Fibroblast of the aortic adventitia (primary cell): ENCODE data around the gene KIT. TPM values are rescaled to one million over a fixed set of nuclear protein-coding genes. Genes with fewer than 3 reads are reported as not detected.
A peak's percentile ranks its signal among the peaks of the same experiment; 100 is the strongest.
"Not testable (repeated sequence)": the region's sequence is repeated elsewhere in the genome, so short reads cannot be mapped to it uniquely, and the experiment has no call there.

Experiments
- DNase-seq: peaks from one replicate; pipeline ENCODE4 v3.0.0-alpha.2; 2010; ENCODE audit warnings: low read depth
- H3K4me3 ChIP-seq: 2 replicates; pipeline ENCODE4 v1.5.1; 2011; ENCODE audit warnings: low read depth, mild to moderate bottlenecking, control low read depth, low read length, moderate library complexity
- total RNA-seq: library from RNA; depleted of rRNA; stranded (reverse); fragments of >200 nt; gene quantifications from 2 replicates; pipeline ENCODE4 v1.2.3, GENCODE V29; 2012; ENCODE audit warnings: low replicate concordance
- TF ChIP-seq, protein P1 (sequence below): IDR thresholded peaks from 2 replicates; pipeline ENCODE4 v1.5.1; 2011; ENCODE audit warnings: mild to moderate bottlenecking, low read length, control low read depth, inconsistent platforms; ENCODE audit not compliant: insufficient read depth

Gene KIT
- 0.49 and 2.7 TPM in 2 replicates for total RNA-seq

DNA sequence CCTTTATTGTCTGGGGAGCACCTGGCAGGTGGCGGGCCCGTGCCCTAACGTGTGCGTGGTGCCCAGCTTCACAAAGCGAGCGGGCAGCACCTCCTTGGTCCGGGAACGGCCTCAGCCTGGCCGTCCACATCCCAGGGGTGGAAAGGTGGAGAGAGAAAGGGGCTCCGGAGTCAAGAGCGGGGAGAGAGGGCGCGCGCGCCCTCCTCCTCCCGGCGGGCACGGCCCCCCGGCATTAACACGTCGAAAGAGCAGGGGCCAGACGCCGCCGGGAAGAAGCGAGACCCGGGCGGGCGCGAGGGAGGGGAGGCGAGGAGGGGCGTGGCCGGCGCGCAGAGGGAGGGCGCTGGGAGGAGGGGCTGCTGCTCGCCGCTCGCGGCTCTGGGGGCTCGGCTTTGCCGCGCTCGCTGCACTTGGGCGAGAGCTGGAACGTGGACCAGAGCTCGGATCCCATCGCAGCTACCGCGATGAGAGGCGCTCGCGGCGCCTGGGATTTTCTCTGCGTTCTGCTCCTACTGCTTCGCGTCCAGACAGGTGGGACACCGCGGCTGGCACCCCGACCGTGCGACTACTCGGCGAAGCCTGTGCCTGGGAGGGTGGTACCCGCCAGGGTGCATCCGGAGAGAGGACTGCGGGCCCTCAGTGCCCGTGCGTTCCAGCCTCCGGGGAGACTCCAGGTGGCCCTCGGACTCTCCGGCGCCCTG is at the start of gene KIT:
Gene KIT (plus strand): TSS at position 407 of the 701 bp plus-strand sequence. CDS start 58 bp downstream, at position 465.
- peak within 1 kb of the TSS; percentile 51 for H3K4me3 ChIP-seq
- TF ChIP-seq, protein P1, sequence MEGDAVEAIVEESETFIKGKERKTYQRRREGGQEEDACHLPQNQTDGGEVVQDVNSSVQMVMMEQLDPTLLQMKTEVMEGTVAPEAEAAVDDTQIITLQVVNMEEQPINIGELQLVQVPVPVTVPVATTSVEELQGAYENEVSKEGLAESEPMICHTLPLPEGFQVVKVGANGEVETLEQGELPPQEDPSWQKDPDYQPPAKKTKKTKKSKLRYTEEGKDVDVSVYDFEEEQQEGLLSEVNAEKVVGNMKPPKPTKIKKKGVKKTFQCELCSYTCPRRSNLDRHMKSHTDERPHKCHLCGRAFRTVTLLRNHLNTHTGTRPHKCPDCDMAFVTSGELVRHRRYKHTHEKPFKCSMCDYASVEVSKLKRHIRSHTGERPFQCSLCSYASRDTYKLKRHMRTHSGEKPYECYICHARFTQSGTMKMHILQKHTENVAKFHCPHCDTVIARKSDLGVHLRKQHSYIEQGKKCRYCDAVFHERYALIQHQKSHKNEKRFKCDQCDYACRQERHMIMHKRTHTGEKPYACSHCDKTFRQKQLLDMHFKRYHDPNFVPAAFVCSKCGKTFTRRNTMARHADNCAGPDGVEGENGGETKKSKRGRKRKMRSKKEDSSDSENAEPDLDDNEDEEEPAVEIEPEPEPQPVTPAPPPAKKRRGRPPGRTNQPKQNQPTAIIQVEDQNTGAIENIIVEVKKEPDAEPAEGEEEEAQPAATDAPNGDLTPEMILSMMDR: no peak
- no peak for DNase-seq

DNA sequence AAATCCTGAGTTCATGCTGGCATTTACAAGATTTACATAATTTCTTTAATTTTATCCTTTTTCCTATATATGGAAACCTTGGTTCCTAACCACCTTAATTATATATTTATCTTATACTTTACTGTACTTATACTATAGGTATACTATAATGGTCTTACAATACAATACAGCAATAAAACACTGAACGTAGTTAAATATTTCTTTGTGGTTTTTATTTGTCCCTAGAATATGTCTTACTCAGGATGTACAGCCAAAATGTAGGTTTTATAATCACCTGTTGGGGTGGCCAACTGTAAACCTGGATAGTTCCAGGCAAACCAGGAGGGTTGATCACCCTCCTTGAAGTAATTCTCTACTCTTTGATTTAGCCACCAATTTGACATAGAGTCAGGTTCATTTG is 48.4 kb upstream of the KIT start:
- TF ChIP-seq, protein P1: no peak

DNA sequence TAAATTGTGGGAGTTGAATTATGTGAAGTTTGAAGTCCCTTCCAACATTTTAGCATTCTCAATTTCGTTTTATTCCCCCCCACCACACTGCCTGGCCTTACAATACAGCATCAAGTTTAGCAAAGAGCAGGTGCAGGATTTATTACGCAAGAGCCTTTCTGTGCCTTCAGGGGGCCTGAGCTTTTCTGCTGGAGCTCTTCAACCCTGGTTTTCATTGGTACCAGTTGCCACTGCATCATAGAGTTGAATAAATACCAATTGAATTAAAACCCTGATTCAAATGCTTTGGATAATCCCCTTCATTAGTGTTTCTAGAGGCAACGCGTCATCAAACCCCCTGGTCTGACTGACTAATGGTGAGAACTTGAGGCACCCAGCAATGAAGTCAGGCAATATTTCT is 43.6 kb upstream of the KIT start:
- TF ChIP-seq, protein P1: no peak
- no peak for DNase-seq
- H3K4me3 ChIP-seq: no peak overlapping the region

More for the DNA sequence above, 48.4 kb upstream of the KIT start:
- no peak for DNase-seq
- H3K4me3 ChIP-seq: no peak overlapping the region

DNA sequence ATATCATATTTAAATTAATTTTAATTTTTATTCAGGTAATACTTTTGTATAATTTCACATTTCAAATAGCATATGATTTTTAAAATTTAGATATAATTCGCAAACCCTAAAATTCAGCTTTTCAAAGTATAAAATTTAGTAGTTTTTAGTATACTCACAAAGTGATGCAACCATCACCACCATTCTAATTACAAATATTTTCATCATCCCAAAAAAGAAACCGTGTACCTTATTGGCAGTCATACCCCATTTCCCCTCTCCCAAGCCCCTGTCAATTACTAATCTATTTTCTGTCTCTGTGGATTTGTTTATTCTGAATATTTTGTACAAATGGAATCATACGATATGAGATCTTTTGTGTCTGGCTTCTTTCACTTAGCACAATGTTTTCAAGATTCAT is 37.0 kb upstream of the KIT start:
- no peak for DNase-seq
- H3K4me3 ChIP-seq: no peak overlapping the region
- TF ChIP-seq, protein P1: no peak

DNA sequence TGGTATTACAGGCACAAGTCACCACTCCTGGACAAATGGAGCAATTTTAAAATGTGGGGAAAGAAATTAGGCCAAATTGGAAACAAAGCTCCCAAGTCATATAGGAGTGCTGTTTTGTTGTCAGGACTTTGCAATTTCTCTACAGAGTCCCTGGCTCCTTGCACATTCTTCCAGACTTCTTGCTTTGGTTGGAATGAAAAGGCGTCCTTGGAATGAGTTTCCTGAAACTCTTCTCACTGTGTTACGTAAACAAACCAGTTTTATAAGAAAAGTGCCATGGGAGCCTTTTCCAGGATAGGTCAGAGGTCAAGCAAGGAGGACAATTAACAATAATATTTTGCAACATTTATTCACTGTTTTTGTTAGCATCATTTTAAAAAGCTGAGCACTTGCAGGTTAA is 32.4 kb upstream of the KIT start:
- no peak for DNase-seq
- TF ChIP-seq, protein P1: no peak
- H3K4me3 ChIP-seq: no peak overlapping the region

DNA sequence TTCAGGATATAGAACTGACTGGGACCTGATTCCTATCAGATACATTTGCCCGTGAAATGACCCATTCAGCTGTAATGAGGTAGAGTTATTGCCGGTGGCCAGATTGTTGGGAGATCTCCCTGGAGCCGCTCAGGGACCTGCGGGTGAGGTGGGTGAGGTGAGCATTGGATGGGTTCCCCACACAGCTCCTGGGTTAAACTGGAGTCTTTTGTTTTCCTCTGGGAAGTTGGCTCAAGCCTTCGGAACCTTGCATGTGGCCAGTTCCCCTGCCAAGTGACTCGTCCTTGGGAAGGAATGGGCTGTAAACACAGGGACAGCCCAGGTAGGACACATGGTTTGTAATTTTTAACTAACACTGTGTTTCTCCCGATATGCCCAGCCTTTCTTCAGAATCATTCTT is 31.6 kb upstream of the KIT start:
- TF ChIP-seq, protein P1: no peak
- H3K4me3 ChIP-seq: no peak overlapping the region
- no peak for DNase-seq

DNA sequence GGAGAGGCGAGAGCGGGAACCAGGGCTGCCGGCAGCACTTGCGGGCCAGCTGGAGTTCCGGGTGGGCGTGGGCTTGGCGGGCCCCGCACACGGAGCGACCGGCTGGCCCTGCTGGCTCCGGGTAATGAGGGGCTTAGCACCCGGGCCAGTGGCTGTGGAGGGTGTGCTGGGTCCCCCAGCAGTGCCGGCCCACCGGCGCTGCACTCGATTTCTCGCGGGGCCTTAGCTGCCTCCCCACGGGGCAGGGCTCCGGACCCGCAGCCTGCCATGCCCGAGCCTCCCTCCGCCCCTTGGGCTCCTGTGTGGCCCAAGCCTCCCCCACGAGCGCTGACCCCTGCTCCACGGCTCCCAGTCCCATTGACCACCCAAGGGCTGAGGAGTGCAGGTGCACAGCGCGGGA is 25.2 kb upstream of the KIT start:
- no peak overlapping the region for H3K4me3 ChIP-seq
- TF ChIP-seq, protein P1: no peak
- DNase-seq: no peak

DNA sequence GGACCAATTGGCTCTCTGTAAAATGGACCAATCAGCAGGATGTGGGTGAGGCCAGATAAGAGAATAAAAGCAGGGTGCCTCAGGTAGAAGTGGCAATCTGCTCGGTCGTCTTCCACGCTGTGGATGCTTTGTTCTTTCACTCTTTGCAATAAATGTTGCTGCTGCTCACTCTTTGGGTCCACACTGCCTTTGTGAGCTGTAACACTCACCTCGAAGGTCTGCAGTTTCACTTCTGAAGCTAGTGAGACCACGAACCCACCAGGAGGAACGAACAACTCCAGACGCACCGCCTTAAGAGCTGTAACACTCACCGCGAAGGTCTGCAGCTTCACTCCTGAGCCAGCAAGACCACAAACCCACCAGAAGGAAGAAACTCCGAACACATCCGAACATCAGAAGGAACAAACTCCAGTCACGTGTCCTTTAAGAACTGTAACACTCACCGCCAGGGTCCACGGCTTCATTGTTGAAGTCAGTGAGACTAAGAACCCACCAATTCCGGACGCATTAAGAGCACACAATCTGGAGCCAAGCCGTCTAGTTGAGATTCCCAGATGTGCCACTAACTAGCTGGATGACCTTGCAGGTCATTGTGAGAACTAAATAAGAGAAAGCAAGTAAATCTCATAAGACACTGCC is 24.5 kb upstream of the KIT start:
- not testable (repeated sequence) for H3K4me3 ChIP-seq, DNase-seq
